Coronary artery (tissue), 2 donors: ENCODE measurements around the gene STK26.

ENCODE experiments used
- DNase-seq: peaks from one replicate; pipeline ENCODE4 v3.0.0-alpha.2; 2017; ENCODE audit warnings: low spot score
- H3K27ac ChIP-seq, 2 donors: fragments of 200-600 bp; sonication (generic); one replicate each; pipeline ENCODE4 v1.5.1; 2016 to 2019
- H3K4me3 ChIP-seq: fragments of 200-600 bp; sonication (generic); 2 replicates; pipeline ENCODE4 v1.5.1; 2016; ENCODE audit warnings: mild to moderate bottlenecking, moderate library complexity
- TF ChIP-seq, protein P1 (sequence below): fragments of 200-600 bp; sonication (generic); IDR thresholded peaks from one replicate; pipeline ENCODE4 v1.5.1; 2019; ENCODE audit warnings: antibody characterized with exemption

The STK26 gene

DNA sequence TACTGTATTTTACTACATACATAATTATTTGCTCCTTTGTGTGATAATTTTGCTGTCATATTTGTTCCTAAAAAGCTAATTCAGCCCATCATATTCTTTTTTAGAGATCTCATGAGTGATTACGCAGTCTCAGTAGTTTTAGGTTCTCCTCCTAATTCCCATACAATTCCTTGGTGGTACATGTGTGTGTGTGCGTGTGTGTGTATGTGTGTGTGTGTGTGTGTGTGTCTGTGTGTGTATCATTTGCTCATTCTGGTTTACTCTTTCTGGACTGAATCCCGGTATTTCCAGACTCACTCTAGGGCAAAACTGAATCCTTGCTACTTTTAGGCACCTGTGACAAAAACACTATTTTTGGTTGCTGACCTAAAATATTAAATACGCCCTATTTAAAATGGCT, 34.9 kb downstream of the STK26 start:
- TF ChIP-seq, protein P1, sequence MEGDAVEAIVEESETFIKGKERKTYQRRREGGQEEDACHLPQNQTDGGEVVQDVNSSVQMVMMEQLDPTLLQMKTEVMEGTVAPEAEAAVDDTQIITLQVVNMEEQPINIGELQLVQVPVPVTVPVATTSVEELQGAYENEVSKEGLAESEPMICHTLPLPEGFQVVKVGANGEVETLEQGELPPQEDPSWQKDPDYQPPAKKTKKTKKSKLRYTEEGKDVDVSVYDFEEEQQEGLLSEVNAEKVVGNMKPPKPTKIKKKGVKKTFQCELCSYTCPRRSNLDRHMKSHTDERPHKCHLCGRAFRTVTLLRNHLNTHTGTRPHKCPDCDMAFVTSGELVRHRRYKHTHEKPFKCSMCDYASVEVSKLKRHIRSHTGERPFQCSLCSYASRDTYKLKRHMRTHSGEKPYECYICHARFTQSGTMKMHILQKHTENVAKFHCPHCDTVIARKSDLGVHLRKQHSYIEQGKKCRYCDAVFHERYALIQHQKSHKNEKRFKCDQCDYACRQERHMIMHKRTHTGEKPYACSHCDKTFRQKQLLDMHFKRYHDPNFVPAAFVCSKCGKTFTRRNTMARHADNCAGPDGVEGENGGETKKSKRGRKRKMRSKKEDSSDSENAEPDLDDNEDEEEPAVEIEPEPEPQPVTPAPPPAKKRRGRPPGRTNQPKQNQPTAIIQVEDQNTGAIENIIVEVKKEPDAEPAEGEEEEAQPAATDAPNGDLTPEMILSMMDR = no peak

DNA sequence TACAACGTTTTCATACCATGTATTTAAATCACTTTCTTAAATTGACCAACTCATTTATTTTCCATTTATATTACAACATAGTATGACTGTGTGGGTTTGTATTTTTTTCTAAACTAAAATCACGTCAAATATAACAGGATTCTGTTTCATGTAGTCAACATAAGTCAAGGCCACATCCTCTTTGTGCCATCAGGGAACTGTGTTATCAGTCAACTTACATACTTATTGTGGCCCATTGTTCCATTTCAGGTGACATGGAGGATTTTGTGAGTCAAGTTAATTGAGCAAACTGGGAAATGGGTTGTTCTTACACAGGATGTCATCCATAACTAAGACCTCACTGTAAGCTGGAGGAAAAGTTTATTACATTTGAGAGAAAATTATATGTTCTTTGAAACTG, 35.9 kb downstream of the STK26 start:
- Histone ChIP-seq H3K4me3 (no peak overlapping the region), H3K27ac (no peak overlapping the region)
- no peak for DNase-seq
- TF ChIP-seq, protein P1 = no peak

More for the DNA sequence above, 34.9 kb downstream of the STK26 start:
- Histone ChIP-seq H3K27ac (no peak overlapping the region), H3K4me3 (no peak overlapping the region)
- DNase-seq = no peak

DNA sequence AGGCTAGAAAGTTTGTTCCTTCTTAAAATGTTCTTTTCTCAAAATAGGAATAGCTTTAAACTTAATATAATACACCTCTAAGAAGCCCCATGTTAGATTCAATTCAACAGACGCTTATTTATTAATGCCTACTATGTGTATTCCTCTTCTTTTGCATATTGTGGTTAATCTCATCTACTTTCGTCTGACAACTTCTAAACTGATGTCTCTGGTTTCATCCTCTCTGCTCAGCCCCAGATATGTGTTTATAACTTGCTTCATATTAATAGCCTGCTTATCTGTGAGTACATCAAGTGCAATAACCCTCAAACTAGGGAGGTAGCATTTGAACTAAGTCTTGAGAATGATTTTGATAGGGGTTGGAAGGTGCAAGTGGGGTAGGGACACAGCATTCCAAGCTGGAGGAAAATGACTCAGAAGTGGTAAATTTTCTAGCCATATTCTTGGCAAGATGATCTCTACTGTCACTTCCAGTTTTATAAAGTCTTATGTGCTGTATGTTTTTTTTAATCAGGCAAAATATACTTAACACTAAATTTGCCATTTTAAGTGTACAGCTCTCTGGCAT, 37.0 kb downstream of the STK26 start:
- no peak for DNase-seq
- H3K27ac ChIP-seq = no peak overlapping the region
- TF ChIP-seq, protein P1 = no peak
- no peak overlapping the region for H3K4me3 ChIP-seq

DNA sequence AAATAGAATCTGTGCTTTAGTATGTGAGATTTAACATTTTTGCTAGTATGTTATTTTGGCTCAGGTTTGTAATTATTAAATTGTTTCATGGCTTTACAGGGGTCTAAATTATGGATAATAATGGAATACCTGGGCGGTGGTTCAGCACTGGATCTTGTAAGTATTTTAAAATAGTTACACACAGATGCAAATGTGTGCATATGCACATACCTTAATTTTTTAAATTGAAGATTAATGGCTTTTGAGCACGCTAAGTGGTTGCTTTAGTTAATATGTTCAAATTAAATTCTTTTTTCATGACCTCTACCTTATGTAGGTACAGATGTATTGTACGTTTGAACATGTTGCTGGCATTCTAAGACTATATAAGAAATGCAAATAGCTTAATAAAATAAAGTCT, 40.2 kb downstream of the STK26 start:
- no peak overlapping the region for H3K27ac ChIP-seq
- DNase-seq = no peak
- TF ChIP-seq, protein P1 = no peak
- no peak overlapping the region for H3K4me3 ChIP-seq

DNA sequence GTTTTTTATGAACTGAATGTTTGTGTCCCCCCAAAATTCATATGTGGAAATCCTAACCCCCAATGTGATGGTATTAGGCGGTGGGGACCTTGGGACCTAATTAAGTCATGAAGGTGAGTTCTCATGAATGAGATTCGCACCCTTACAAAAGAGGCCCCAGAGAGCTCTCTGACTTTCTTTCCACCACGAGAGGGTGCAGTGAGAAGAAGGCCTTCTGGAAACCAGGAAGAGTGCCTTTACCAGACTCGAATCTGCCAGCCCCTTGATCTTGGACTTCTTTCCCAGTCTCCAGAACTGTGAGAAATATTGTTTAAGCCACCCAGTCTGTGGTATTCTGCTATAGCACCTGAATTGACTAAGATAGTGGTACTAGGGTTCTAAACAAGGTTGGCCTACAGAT, 40.8 kb downstream of the STK26 start:
- no peak for DNase-seq
- H3K27ac ChIP-seq = no peak overlapping the region
- no peak overlapping the region for H3K4me3 ChIP-seq
- TF ChIP-seq, protein P1 = no peak

DNA sequence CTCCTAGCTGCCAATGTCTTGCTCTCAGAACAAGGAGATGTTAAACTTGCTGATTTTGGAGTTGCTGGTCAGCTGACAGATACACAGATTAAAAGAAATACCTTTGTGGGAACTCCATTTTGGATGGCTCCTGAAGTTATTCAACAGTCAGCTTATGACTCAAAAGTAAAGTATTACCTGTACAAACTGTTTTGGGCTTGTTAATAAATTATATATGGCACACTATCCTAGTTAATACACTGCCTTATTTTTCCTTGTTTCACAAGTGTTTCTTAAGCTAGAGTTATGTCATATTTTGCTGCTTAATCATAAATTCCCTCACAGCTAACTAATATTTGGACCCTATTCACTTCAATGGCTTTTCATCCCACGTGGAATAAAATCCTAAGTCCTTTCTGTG, 45.3 kb downstream of the STK26 start:
- no peak for DNase-seq

DNA sequence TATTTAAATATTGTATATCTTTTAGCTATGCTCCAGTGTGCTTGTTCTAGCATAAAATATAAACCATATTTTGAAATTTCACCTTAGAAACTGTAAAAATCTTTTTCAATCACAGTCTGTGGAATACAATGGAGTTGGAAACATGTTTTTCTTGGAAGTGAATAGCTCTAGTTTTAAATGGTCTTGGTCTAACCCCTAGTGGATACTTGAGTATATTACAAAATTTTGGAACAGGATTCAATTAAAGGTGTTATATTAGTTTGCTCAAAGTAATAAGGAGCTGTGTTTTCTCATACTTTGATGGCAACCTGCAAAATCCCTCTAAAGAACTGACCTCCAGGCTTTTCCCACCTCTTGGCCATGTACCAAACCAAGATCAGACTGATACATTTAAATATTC, 48.2 kb downstream of the STK26 start:
- Histone ChIP-seq H3K4me3 (no peak overlapping the region), H3K27ac (no peak overlapping the region)
- TF ChIP-seq, protein P1 = no peak
- DNase-seq = no peak

More for the DNA sequence above, 45.3 kb downstream of the STK26 start:
- Histone ChIP-seq H3K27ac (no peak overlapping the region), H3K4me3 (no peak overlapping the region)
- TF ChIP-seq, protein P1 = no peak
